Activated B cell treated with CpG ODN at 0.5 μM for 24 hours (primary cell): ENCODE measurements around the gene NDUFC2. TPM values are rescaled to one million over a fixed set of nuclear protein-coding genes. Genes with fewer than 3 reads are reported as not detected.

Experiments used
- ATAC-seq: fragments of 200-7000 bp; cut with Tn5 transposase; one replicate; pipeline ENCODE4 v1.10.0; 2021; ENCODE audit warnings: low read depth, mild to moderate bottlenecking, moderate library complexity
- CTCF ChIA-PET: fragments of 350-600 bp; sonication (Branson Sonifier 250); formaldehyde crosslinking; loops from one replicate; lab custom pipeline; 2021; ENCODE audit warnings: antibody characterized with exemption; lab: Charles Lee
- POLR2A ChIA-PET: fragments of 350-600 bp; sonication (Branson Sonifier 250); formaldehyde crosslinking; loops from one replicate; lab custom pipeline; 2021; ENCODE audit warnings: antibody characterized with exemption; lab: Charles Lee
- DNase-seq: peaks from one replicate; pipeline ENCODE4 v3.0.0; 2022
- H3K27ac Mint-ChIP-seq: one replicate; pipeline ENCODE4 v1.8.0; 2020; ENCODE audit warnings: mixed read lengths
- H3K27me3 Mint-ChIP-seq: one replicate; pipeline ENCODE4 v1.8.0; 2021; ENCODE audit warnings: mixed read lengths
- H3K36me3 Mint-ChIP-seq: one replicate; pipeline ENCODE4 v1.8.0; 2021; ENCODE audit warnings: low read depth, mixed read lengths
- H3K4me1 Mint-ChIP-seq: one replicate; pipeline ENCODE4 v1.8.0; 2021; ENCODE audit warnings: mixed read lengths
- H3K4me3 Mint-ChIP-seq: one replicate; pipeline ENCODE4 v1.8.0; 2020; ENCODE audit warnings: mild to moderate bottlenecking, mixed read lengths
- H3K9me3 Mint-ChIP-seq: one replicate; pipeline ENCODE4 v1.8.0; 2020; ENCODE audit warnings: mixed read lengths
- CTCF ChIP-seq: fragments of 200-600 bp; IDR thresholded peaks from one replicate; pipeline ENCODE4 v1.8.0; 2022; ENCODE audit warnings: antibody characterized with exemption, mild to moderate bottlenecking
- intact Hi-C: fragments of 100-400 bp; cut with micrococcal nuclease; formaldehyde crosslinking; loops from one replicate; pipeline ENCODE4 v1.15.1; 2024
- total RNA-seq: library from RNA; stranded (reverse); gene quantifications from 2 replicates; pipeline ENCODE4 v1.2.3, GENCODE V29; 2022

NDUFC2 gene
- total RNA-seq, 1 donor from 2014 or later = 88.4 TPM

- ChIA-PET POLR2A (no interaction called here), CTCF (interaction anchor here (0.9 kb wide), 1 partner anchor 64 kb away, joined by 3 read pairs; no protein-coding TSS in a partner anchor)
- no peak for DNase-seq
- Mint-ChIP-seq H3K4me1 (peaks cover 6% of the 10 kb centered on the region), H3K27me3 (no peaks in the 10 kb centered on the region), H3K27ac (no peak overlapping the region), H3K4me3 (no peak overlapping the region), H3K36me3 (peaks cover 59% of the 10 kb centered on the region), H3K9me3 (no peaks in the 10 kb centered on the region)
- intact Hi-C loops = no loop called here
- no peak for TF ChIP-seq CTCF
- ATAC-seq = no peak
These were observed 30.7 kb upstream of the NDUFC2 start for GRCh38 chr11:78110351-78110750.

GRCh38 chr11:78109081-78110015, 29.7 kb upstream of the NDUFC2 start:
- TF ChIP-seq CTCF = no peak
- no peak overlapping the region for H3K27ac Mint-ChIP-seq
- intact Hi-C loops = no loop called here
- no peak overlapping the region for H3K4me3 Mint-ChIP-seq
- CTCF ChIA-PET = no interaction called here
- DNase-seq (no peak), ATAC-seq (no peak)
- no peaks in the 10 kb centered on the region for H3K27me3 Mint-ChIP-seq
- H3K9me3 Mint-ChIP-seq = no peaks in the 10 kb centered on the region
- POLR2A ChIA-PET = no interaction called here
- peaks cover 65% of the 10 kb centered on the region for H3K36me3 Mint-ChIP-seq
- peaks cover 6% of the 10 kb centered on the region for H3K4me1 Mint-ChIP-seq

- intact Hi-C loops = no loop called here
- ATAC-seq = no peak
- Mint-ChIP-seq H3K27me3 (no peaks in the 10 kb centered on the region), H3K36me3 (peaks cover 61% of the 10 kb centered on the region), H3K4me3 (no peak overlapping the region), H3K4me1 (no peaks in the 10 kb centered on the region), H3K9me3 (no peaks in the 10 kb centered on the region), H3K27ac (no peak overlapping the region)
- TF ChIP-seq CTCF = no peak
- CTCF ChIA-PET = no interaction called here
- DNase-seq = no peak
- POLR2A ChIA-PET = no interaction called here
These were observed 21.2 kb upstream of the NDUFC2 start for GRCh38 chr11:78100676-78101472.

- Mint-ChIP-seq H3K36me3 (peaks cover 61% of the 10 kb centered on the region), H3K27me3 (no peaks in the 10 kb centered on the region), H3K4me3 (no peak overlapping the region)
These were observed 20.6 kb upstream of the NDUFC2 start for GRCh38 chr11:78100261-78100660.

More at GRCh38 chr11:78100261-78100660, 20.6 kb upstream of the NDUFC2 start:
- no peak for DNase-seq
- Mint-ChIP-seq H3K4me1 (no peaks in the 10 kb centered on the region), H3K27ac (no peak overlapping the region), H3K9me3 (no peaks in the 10 kb centered on the region)
- ChIA-PET CTCF (no interaction called here), POLR2A (no interaction called here)
- TF ChIP-seq CTCF = no peak
- intact Hi-C loops = no loop called here
- ATAC-seq = no peak
